ENCODE data around the gene CCBE1. TPM values are rescaled to one million over a fixed set of nuclear protein-coding genes. Genes with fewer than 3 reads are reported as not detected.

The CCBE1 gene
- total and polyA plus RNA-seq, 12 donors, result 0.24 to 10.3 (median 1.3) TPM

- DNase-seq (no peak), ATAC-seq (no peak)
- WGBS, 2 donors, result 77 to 84% methylated on average over 10 of the region's 10 CpGs
- TF ChIP-seq CTCF (IDR thresholded peaks at IDR 0.05), result no peak
- Histone ChIP-seq H3K9me3 (no peaks in the 10 kb centered on the region), H3K27ac (no peak overlapping the region), H3K27me3 (peaks cover 0 to 23% (median 12%) of the 10 kb centered on the region in 7 donors), H3K4me3 (no peak overlapping the region), H3K36me3 (no peaks in the 10 kb centered on the region), H3K4me1 (no peaks in the 10 kb centered on the region)
- intact Hi-C loops (cut with DNase I), result loop anchor here in 1 of 10 donors (10.0 kb wide), 1 partner anchor 311 kb away; no protein-coding TSS in a partner anchor
Measured at GRCh38 chr18:59395226-59396175, 301.7 kb downstream of the CCBE1 start.

GRCh38 chr18:59393381-59393780, 303.8 kb downstream of the CCBE1 start:
- H3K27ac ChIP-seq, result no peak overlapping the region
- H3K36me3 ChIP-seq, result no peaks in the 10 kb centered on the region
- peaks cover 0 to 6% (median 0%) of the 10 kb centered on the region in 9 donors for H3K4me1 ChIP-seq
- no peak for TF ChIP-seq CTCF (IDR thresholded peaks at IDR 0.05)
- no peak for ATAC-seq
- WGBS, 2 donors, result 59 to 61% methylated on average over 3 of the region's 3 CpGs
- intact Hi-C loops (cut with DNase I), result loop anchor here in 1 of 10 donors (10.0 kb wide), 1 partner anchor 309 kb away; no protein-coding TSS in a partner anchor
- no peak overlapping the region for H3K4me3 ChIP-seq
- DNase-seq, result no peak
- H3K27me3 ChIP-seq, result peaks cover 0 to 23% (median 12%) of the 10 kb centered on the region in 7 donors
- H3K9me3 ChIP-seq, result no peaks in the 10 kb centered on the region

- Histone ChIP-seq H3K4me3 (no peak overlapping the region), H3K4me1 (peaks cover 0 to 6% (median 0%) of the 10 kb centered on the region in 9 donors), H3K9me3 (no peaks in the 10 kb centered on the region), H3K27ac (no peak overlapping the region), H3K27me3 (peaks cover 0 to 7% (median 0%) of the 10 kb centered on the region in 7 donors), H3K36me3 (no peaks in the 10 kb centered on the region)
- intact Hi-C loops (cut with DNase I), result loop anchor here in 1 of 10 donors (5.0 kb wide), 1 partner anchor 67 kb away; no protein-coding TSS in a partner anchor
- TF ChIP-seq CTCF (IDR thresholded peaks at IDR 0.05), result no peak
- DNase-seq (no peak), ATAC-seq (no peak)
- WGBS, 2 donors, result 76 to 81% methylated on average over 4 of the region's 4 CpGs
Measured at GRCh38 chr18:59388817-59389216, 308.4 kb downstream of the CCBE1 start.

- DNase-seq (no peak), ATAC-seq (no peak)
- no peak overlapping the region for H3K4me3 ChIP-seq
- H3K36me3 ChIP-seq, result no peaks in the 10 kb centered on the region
- intact Hi-C loops (cut with DNase I), result loop anchor here in 1 of 10 donors (5.0 kb wide), 1 partner anchor 66 kb away; no protein-coding TSS in a partner anchor
- H3K4me1 ChIP-seq, result peaks cover 0 to 6% (median 0%) of the 10 kb centered on the region in 9 donors
- TF ChIP-seq CTCF (IDR thresholded peaks at IDR 0.05), result no peak
- H3K27ac ChIP-seq, result no peak overlapping the region
- WGBS, 2 donors, result 70 to 78% methylated on average over 11 of the region's 11 CpGs
- no peaks in the 10 kb centered on the region for H3K9me3 ChIP-seq
- peaks cover 0 to 7% (median 0%) of the 10 kb centered on the region in 7 donors for H3K27me3 ChIP-seq
Measured at GRCh38 chr18:59387687-59388565, 309.3 kb downstream of the CCBE1 start.
